GM12873 (cell line): ENCODE measurements around the gene PCSK7.

ENCODE experiments used
- CTCF ChIP-seq: IDR thresholded peaks from 2 replicates; pipeline ENCODE4 v1.5.1; 2012; ENCODE audit warnings: low read depth, mild to moderate bottlenecking, moderate library complexity, low read length, control low read depth; ENCODE audit not compliant: insufficient read depth; ENCODE audit errors: missing control alignments

PCSK7 gene

GRCh38 chr11:117208710-117209109 lies 23.2 kb downstream of the PCSK7 start:
- TF ChIP-seq CTCF, result peak; percentile 4

- no peak for TF ChIP-seq CTCF
Observed at GRCh38 chr11:117205211-117205818, 26.6 kb downstream of the PCSK7 start.

- no peak for TF ChIP-seq CTCF
Observed at GRCh38 chr11:117204283-117205080, 27.4 kb downstream of the PCSK7 start.

GRCh38 chr11:117203069-117203407 lies 28.8 kb downstream of the PCSK7 start:
- no peak for TF ChIP-seq CTCF

GRCh38 chr11:117202386-117203068 lies 29.3 kb downstream of the PCSK7 start:
- TF ChIP-seq CTCF, result no peak

- TF ChIP-seq CTCF, result no peak
Observed at GRCh38 chr11:117201658-117202305, 30.1 kb downstream of the PCSK7 start.

GRCh38 chr11:117200813-117201657 lies 30.8 kb downstream of the PCSK7 start:
- no peak for TF ChIP-seq CTCF
